ENCODE results near the gene TMC7.

The TMC7 gene

GRCh38 chr16:19088341-19088916 lies 104.7 kb downstream of the TMC7 start:
- DNase-seq (ENCODE audit: low read depth in 2 of 2), result no peak

- DNase-seq (ENCODE audit: low read depth in 2 of 2), result no peak
These were observed 105.7 kb downstream of the TMC7 start for GRCh38 chr16:19089410-19089955.

- DNase-seq (ENCODE audit: low read depth in 2 of 2), result no peak
These were observed 107.2 kb downstream of the TMC7 start for GRCh38 chr16:19090916-19091315.

- no peak for DNase-seq (ENCODE audit: low read depth in 2 of 2)
These were observed 109.1 kb downstream of the TMC7 start for GRCh38 chr16:19092653-19093410.

GRCh38 chr16:19093631-19094541 lies 110.2 kb downstream of the TMC7 start:
- DNase-seq (ENCODE audit: low read depth in 2 of 2), result no peak

- no peak for DNase-seq (ENCODE audit: low read depth in 2 of 2)
These were observed 111.0 kb downstream of the TMC7 start for GRCh38 chr16:19094542-19095365.

- DNase-seq (ENCODE audit: low read depth in 2 of 2), result no peak
These were observed 111.9 kb downstream of the TMC7 start for GRCh38 chr16:19095654-19096053.

- no peak for DNase-seq (ENCODE audit: low read depth in 2 of 2)
These were observed 114.4 kb downstream of the TMC7 start for GRCh38 chr16:19098173-19098572.

GRCh38 chr16:19102187-19102872 lies 118.6 kb downstream of the TMC7 start:
- no peak for DNase-seq (ENCODE audit: low read depth in 2 of 2)

- no peak for DNase-seq (ENCODE audit: low read depth in 2 of 2)
These were observed 120.9 kb downstream of the TMC7 start for GRCh38 chr16:19104607-19105006.

GRCh38 chr16:19105131-19105530 lies 121.4 kb downstream of the TMC7 start:
- DNase-seq (ENCODE audit: low read depth in 2 of 2), result no peak

- DNase-seq (ENCODE audit: low read depth in 2 of 2), result no peak
These were observed 122.3 kb downstream of the TMC7 start for GRCh38 chr16:19105891-19106624.

- DNase-seq (ENCODE audit: low read depth in 2 of 2), result no peak
These were observed 122.9 kb downstream of the TMC7 start for GRCh38 chr16:19106625-19107020.

- no peak for DNase-seq (ENCODE audit: low read depth in 2 of 2)
These were observed 124.9 kb downstream of the TMC7 start for GRCh38 chr16:19108409-19109287.

GRCh38 chr16:19109288-19109664 lies 125.5 kb downstream of the TMC7 start:
- DNase-seq (ENCODE audit: low read depth in 2 of 2), result no peak

GRCh38 chr16:19110537-19111360 lies 127.0 kb downstream of the TMC7 start:
- no peak for DNase-seq (ENCODE audit: low read depth in 2 of 2)

- DNase-seq (ENCODE audit: low read depth in 2 of 2), result no peak
These were observed 128.3 kb downstream of the TMC7 start for GRCh38 chr16:19112099-19112407.
